ENCODE results near the gene CNN2. TPM values are rescaled to one million over a fixed set of nuclear protein-coding genes. Genes with fewer than 3 reads are reported as not detected.

The CNN2 gene
- polyA plus RNA-seq, 2 of the 4 experiments (the other 2 are of a cell fraction): 31.7 to 99.3 TPM

- CTCF ChIA-PET: interaction anchor here (0.9 to 2.1 kb wide), 2 partner anchors 9 to 83 kb away, joined by 4 to 5 read pairs; no protein-coding TSS in a partner anchor
- H3K27ac ChIP-seq: no peak overlapping the region
- H3K4me2 ChIP-seq: no peak overlapping the region
- FAIRE-seq (no peak), ATAC-seq (no peak), DNase-seq (ENCODE audit: low read depth in 1 of 2, low spot score in 1 of 2) (no peak)
- H3K4me3 ChIP-seq: no peak overlapping the region
- 93% methylated on average over 35 of the region's 70 CpGs for WGBS (ENCODE audit: missing lambda C conversion rate)
- POLR2A ChIA-PET: no interaction called here
- no peaks in the 10 kb centered on the region for H3K9me3 ChIP-seq
- TF ChIP-seq NPAS2 (CRISPR knock-in tag; IDR thresholded peaks at IDR 0.05; ENCODE audit: borderline replicate concordance) (no peak), CTCF (IDR thresholded peaks at IDR 0.05) (no peak), FOXS1 (CRISPR knock-in tag; IDR thresholded peaks at IDR 0.05) (no peak), HOXB13 (CRISPR knock-in tag; IDR thresholded peaks at IDR 0.05; ENCODE audit: low read depth) (no peak), CEBPB (IDR thresholded peaks at IDR 0.05) (no peak), HMGXB4 (CRISPR knock-in tag; IDR thresholded peaks at IDR 0.05; ENCODE audit: borderline replicate concordance) (no peak), BCL3 (IDR thresholded peaks at IDR 0.05) (no peak)
- TF ChIP-seq, protein P1, sequence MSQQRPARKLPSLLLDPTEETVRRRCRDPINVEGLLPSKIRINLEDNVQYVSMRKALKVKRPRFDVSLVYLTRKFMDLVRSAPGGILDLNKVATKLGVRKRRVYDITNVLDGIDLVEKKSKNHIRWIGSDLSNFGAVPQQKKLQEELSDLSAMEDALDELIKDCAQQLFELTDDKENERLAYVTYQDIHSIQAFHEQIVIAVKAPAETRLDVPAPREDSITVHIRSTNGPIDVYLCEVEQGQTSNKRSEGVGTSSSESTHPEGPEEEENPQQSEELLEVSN (IDR thresholded peaks at IDR 0.05; ENCODE audit: borderline replicate concordance, low read depth): no peak
- peaks cover 7% of the 10 kb centered on the region; the same call in 1 of the 3 replicates for H3K4me1 ChIP-seq
These were observed 21.4 kb upstream of the CNN2 start for GRCh38 chr19:1004803-1005664.

GRCh38 chr19:1006711-1007398 lies 19.6 kb upstream of the CNN2 start:
- 88% methylated on average over 22 of the region's 27 CpGs for WGBS (ENCODE audit: missing lambda C conversion rate)

More at GRCh38 chr19:1006711-1007398, 19.6 kb upstream of the CNN2 start:
- Histone ChIP-seq H3K4me1 (no peaks in the 10 kb centered on the region; the same call in 2 of the 3 replicates), H3K9me3 (no peaks in the 10 kb centered on the region), H3K4me2 (no peak overlapping the region), H3K4me3 (no peak overlapping the region), H3K27ac (no peak overlapping the region)
- ChIA-PET CTCF (interaction anchor here (1.1 to 1.2 kb wide), 2 partner anchors 12 to 51 kb away, joined by 3 read pairs; no protein-coding TSS in a partner anchor), POLR2A (no interaction called here)
- no peak for ATAC-seq
- FAIRE-seq: no peak
- TF ChIP-seq ZSCAN20 (CRISPR knock-in tag; IDR thresholded peaks at IDR 0.05) (no peak), PHF8 (IDR thresholded peaks at IDR 0.05; ENCODE audit: borderline replicate concordance, low read depth) (no peak), HEYL (CRISPR knock-in tag; IDR thresholded peaks at IDR 0.05) (no peak), ATOH8 (CRISPR knock-in tag; IDR thresholded peaks at IDR 0.05; ENCODE audit: low read depth) (no peak), USF2 (IDR thresholded peaks at IDR 0.05) (no peak), FOXS1 (CRISPR knock-in tag; IDR thresholded peaks at IDR 0.05) (no peak), TFCP2L1 (CRISPR knock-in tag; IDR thresholded peaks at IDR 0.05) (no peak), MAZ (IDR thresholded peaks at IDR 0.05; ENCODE audit: borderline replicate concordance, low read depth, low read length) (no peak), ZNF302 (CRISPR knock-in tag; IDR thresholded peaks at IDR 0.05) (no peak), HDAC2 (IDR thresholded peaks at IDR 0.05) (no peak), SREBF2 (IDR thresholded peaks at IDR 0.05) (no peak), FOSL2 (IDR thresholded peaks at IDR 0.05) (no peak), FOSL2 (CRISPR knock-in tag; IDR thresholded peaks at IDR 0.05) (no peak), CHD4 (IDR thresholded peaks at IDR 0.05; ENCODE audit: borderline replicate concordance) (no peak), HOXB13 (CRISPR knock-in tag; IDR thresholded peaks at IDR 0.05; ENCODE audit: low read depth) (no peak)
- TF ChIP-seq, protein P2, sequence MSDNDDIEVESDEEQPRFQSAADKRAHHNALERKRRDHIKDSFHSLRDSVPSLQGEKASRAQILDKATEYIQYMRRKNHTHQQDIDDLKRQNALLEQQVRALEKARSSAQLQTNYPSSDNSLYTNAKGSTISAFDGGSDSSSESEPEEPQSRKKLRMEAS (IDR thresholded peaks at IDR 0.05): no peak
- TF ChIP-seq, protein P1 (IDR thresholded peaks at IDR 0.05; ENCODE audit: borderline replicate concordance, low read depth): no peak
- DNase-seq (ENCODE audit: low read depth in 1 of 2, low spot score in 1 of 2): no peak
